ENCODE measurements around the gene COX4I1.
"Not testable (repeated sequence)": the region's sequence is repeated elsewhere in the genome, so short reads cannot be mapped to it uniquely, and the experiment has no call there.

DNA sequence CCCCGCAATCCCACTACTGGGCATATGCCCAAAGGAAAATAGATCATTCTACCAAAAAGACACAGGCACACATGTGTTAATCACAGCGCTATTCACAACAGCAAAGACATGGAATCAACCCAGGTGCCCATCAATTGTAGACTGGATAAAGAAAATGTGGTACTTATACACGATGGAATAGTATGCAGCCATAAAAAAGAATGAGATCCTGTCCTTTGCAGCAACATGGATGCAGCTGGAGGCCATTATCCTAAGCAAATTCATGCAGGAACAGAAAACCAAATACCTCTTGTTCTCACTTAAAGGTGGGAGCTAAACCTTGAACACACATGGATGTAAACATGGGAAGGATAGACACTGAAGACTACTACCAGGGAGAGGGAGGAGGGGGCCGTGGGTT, 38.2 kb downstream of the COX4I1 start:
- not testable (repeated sequence) for TF ChIP-seq POLR2A (IDR thresholded peaks at IDR 0.05)
- TF ChIP-seq, protein P1, sequence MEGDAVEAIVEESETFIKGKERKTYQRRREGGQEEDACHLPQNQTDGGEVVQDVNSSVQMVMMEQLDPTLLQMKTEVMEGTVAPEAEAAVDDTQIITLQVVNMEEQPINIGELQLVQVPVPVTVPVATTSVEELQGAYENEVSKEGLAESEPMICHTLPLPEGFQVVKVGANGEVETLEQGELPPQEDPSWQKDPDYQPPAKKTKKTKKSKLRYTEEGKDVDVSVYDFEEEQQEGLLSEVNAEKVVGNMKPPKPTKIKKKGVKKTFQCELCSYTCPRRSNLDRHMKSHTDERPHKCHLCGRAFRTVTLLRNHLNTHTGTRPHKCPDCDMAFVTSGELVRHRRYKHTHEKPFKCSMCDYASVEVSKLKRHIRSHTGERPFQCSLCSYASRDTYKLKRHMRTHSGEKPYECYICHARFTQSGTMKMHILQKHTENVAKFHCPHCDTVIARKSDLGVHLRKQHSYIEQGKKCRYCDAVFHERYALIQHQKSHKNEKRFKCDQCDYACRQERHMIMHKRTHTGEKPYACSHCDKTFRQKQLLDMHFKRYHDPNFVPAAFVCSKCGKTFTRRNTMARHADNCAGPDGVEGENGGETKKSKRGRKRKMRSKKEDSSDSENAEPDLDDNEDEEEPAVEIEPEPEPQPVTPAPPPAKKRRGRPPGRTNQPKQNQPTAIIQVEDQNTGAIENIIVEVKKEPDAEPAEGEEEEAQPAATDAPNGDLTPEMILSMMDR (IDR thresholded peaks at IDR 0.05): not testable (repeated sequence)

All from thyroid gland (tissue), 4 donors.